ENCODE results near the gene UNC13B. TPM values are rescaled to one million over a fixed set of nuclear protein-coding genes. Genes with fewer than 3 reads are reported as not detected.

Gene UNC13B
- total RNA-seq, 1 experiment from 2014 or later = 17.6 TPM

GRCh38 chr9:35385042-35385441, 223.2 kb downstream of the UNC13B start:
- CTCF ChIA-PET = interaction anchor here (1.2 kb wide), 1 partner anchor 268 kb away, joined by 7 read pairs; no protein-coding TSS in a partner anchor
- no peaks in the 10 kb centered on the region for H3K9me3 ChIP-seq (ENCODE audit: control insufficient read depth in 1 of 2, insufficient read depth in 1 of 2, low read depth in 1 of 2, low read length in 2 of 2)

More at GRCh38 chr9:35385042-35385441, 223.2 kb downstream of the UNC13B start:
- no peak overlapping the region for H2AFZ ChIP-seq (ENCODE audit: low read depth, low read length, poor library complexity, severe bottlenecking)
- H3K9ac ChIP-seq (ENCODE audit: low read length) = no peak overlapping the region
- H3K27me3 ChIP-seq (ENCODE audit: insufficient read depth, low read length) = no peaks in the 10 kb centered on the region
- no peaks in the 10 kb centered on the region for H3K36me3 ChIP-seq (ENCODE audit: control insufficient read depth in 1 of 2, insufficient read depth in 2 of 2, low read length in 2 of 2)
- H3K79me2 ChIP-seq (ENCODE audit: insufficient read depth, low read length) = no peaks in the 10 kb centered on the region
- DNase-seq (ENCODE audit: low read depth, low spot score) = no peak
- RAD21 ChIA-PET (ENCODE audit: low non-redundant PET in 1 of 2, low total read pairs in 2 of 2, uncharacterized antibody in 2 of 2, unreplicated experiment in 2 of 2) = no interaction called here
- no peak for ATAC-seq
- no peak overlapping the region for H3K27ac ChIP-seq (ENCODE audit: low read depth, low read length)
- BruUV-seq (replicated peaks) = no TSS peak
- no peaks in the 10 kb centered on the region for H4K20me1 ChIP-seq (ENCODE audit: insufficient read depth)
- TF ChIP-seq SRF (IDR thresholded peaks at IDR 0.05; ENCODE audit: low read depth) = no peak
- no peak for TF ChIP-seq ZBTB33 (IDR thresholded peaks at IDR 0.05; ENCODE audit: extremely low read depth, insufficient replicate concordance, low read length)
- TF ChIP-seq YY1 (IDR thresholded peaks at IDR 0.05; ENCODE audit: extremely low read depth, insufficient replicate concordance, low read depth, low read length) = no peak
- no peak for TF ChIP-seq SP1 (IDR thresholded peaks at IDR 0.05; ENCODE audit: low read depth)
- TF ChIP-seq SIN3A (IDR thresholded peaks at IDR 0.05; ENCODE audit: low read depth) = no peak
- no peak for TF ChIP-seq POLR2AphosphoS5 (IDR thresholded peaks at IDR 0.05; ENCODE audit: low read depth, low read length)
- peak; percentile 26; the same call in 1 of the 2 replicates for TF ChIP-seq RAD21 (IDR thresholded peaks at IDR 0.05; ENCODE audit: low read depth)
- no peak for TF ChIP-seq EZH2 (IDR thresholded peaks at IDR 0.05)
- TF ChIP-seq CTCF (IDR thresholded peaks at IDR 0.05 in 2 of 3, conservative IDR thresholded peaks at IDR 0.05 in 1 of 3; ENCODE audit: borderline replicate concordance in 1 of 3, insufficient read depth in 1 of 3, low read depth in 2 of 3, low read length in 2 of 3) = peak in 2 of 3 experiments; percentile 12 to 24; a peak in 1 of 6 replicates
- no peak for TF ChIP-seq ZFX (IDR thresholded peaks at IDR 0.05)
- no peak for TF ChIP-seq ZNF274 (IDR thresholded peaks at IDR 0.05; ENCODE audit: low read depth, low read length)
- no peak for TF ChIP-seq EGR1 (IDR thresholded peaks at IDR 0.05; ENCODE audit: low read depth)
- TF ChIP-seq MAX (IDR thresholded peaks at IDR 0.05) = no peak
- no peak for TF ChIP-seq CEBPB (IDR thresholded peaks at IDR 0.05; ENCODE audit: low read depth)
- TF ChIP-seq FOSL1 (IDR thresholded peaks at IDR 0.05; ENCODE audit: low read depth) = no peak
- H3K4me2 ChIP-seq (ENCODE audit: low read length) = no peak overlapping the region
- intact Hi-C loops (cut with micrococcal nuclease) = no loop called here
- POLR2A ChIA-PET = no interaction called here
- H3K9me2 ChIP-seq (ENCODE audit: insufficient read depth) = no peaks in the 10 kb centered on the region
- H3K4me1 ChIP-seq (ENCODE audit: control insufficient read depth in 1 of 2, insufficient read depth in 2 of 2, low read length in 2 of 2) = no peaks in the 10 kb centered on the region
- no peak overlapping the region for H3K4me3 ChIP-seq (replicated peaks in 1 of 2; ENCODE audit: low read depth in 1 of 2, low read length in 2 of 2)
